ENCODE results near the gene ADAM8.

DNA sequence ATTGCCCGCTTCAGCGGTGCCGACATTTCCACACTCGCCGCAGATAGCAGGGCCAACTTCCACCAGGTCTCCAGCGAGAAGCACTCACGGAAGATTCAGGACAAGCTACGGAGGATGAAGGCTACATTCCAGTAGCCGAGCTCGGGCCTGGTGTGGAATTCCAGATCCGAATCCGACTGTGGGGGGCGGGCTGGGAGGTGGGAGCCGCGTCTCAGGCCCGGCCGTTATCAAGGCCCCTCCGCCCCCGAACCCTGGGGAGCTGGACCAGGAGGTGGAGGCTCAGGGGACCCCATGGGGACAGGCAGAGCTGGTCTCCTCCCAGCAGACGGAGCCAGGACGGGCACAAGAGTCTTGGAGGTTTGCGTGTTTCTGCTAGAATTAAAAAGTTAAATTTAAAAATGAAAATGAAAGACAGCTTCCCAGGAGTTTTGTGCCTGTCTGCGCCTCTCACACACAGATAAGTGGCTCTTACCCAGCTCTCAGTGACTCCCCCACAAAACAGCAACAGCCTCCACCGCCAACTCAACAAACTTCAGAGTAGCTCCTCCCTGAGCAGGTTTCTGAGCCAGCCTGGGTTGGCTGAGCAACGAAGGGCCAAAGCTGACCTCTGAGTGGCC is 51.8 kb downstream of the ADAM8 start:
- TF ChIP-seq REST (IDR thresholded peaks at IDR 0.05; ENCODE audit: insufficient replicate concordance, low read depth), result no peak
- TF ChIP-seq, protein P1, sequence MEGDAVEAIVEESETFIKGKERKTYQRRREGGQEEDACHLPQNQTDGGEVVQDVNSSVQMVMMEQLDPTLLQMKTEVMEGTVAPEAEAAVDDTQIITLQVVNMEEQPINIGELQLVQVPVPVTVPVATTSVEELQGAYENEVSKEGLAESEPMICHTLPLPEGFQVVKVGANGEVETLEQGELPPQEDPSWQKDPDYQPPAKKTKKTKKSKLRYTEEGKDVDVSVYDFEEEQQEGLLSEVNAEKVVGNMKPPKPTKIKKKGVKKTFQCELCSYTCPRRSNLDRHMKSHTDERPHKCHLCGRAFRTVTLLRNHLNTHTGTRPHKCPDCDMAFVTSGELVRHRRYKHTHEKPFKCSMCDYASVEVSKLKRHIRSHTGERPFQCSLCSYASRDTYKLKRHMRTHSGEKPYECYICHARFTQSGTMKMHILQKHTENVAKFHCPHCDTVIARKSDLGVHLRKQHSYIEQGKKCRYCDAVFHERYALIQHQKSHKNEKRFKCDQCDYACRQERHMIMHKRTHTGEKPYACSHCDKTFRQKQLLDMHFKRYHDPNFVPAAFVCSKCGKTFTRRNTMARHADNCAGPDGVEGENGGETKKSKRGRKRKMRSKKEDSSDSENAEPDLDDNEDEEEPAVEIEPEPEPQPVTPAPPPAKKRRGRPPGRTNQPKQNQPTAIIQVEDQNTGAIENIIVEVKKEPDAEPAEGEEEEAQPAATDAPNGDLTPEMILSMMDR (IDR thresholded peaks at IDR 0.05; ENCODE audit: insufficient read depth, low read length), result no peak
- no peak for TF ChIP-seq POLR2AphosphoS5 (IDR thresholded peaks at IDR 0.05; ENCODE audit: low read depth)
- no peak for TF ChIP-seq SPI1 (IDR thresholded peaks at IDR 0.05; ENCODE audit: borderline replicate concordance, low read depth)

All from HL-60 (cell line).